Urothelium cell line (cell line): ENCODE measurements around the gene USP17L12.
"Not testable (repeated sequence)": the region's sequence is repeated elsewhere in the genome, so short reads cannot be mapped to it uniquely, and the experiment has no call there.

Experiments
- DNase-seq: peaks from one replicate; pipeline ENCODE4 v3.0.0; 2011; ENCODE audit warnings: low spot score, mixed read lengths
- FAIRE-seq: peaks from 2 replicates; lab custom pipeline; 2011; peaks lifted over from hg19 to GRCh38; lab: Jason Lieb, UNC

Gene USP17L12, protein sequence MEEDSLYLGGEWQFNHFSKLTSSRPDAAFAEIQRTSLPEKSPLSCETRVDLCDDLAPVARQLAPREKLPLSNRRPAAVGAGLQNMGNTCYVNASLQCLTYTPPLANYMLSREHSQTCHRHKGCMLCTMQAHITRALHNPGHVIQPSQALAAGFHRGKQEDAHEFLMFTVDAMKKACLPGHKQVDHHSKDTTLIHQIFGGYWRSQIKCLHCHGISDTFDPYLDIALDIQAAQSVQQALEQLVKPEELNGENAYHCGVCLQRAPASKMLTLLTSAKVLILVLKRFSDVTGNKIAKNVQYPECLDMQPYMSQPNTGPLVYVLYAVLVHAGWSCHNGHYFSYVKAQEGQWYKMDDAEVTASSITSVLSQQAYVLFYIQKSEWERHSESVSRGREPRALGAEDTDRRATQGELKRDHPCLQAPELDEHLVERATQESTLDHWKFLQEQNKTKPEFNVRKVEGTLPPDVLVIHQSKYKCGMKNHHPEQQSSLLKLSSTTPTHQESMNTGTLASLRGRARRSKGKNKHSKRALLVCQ

DNA sequence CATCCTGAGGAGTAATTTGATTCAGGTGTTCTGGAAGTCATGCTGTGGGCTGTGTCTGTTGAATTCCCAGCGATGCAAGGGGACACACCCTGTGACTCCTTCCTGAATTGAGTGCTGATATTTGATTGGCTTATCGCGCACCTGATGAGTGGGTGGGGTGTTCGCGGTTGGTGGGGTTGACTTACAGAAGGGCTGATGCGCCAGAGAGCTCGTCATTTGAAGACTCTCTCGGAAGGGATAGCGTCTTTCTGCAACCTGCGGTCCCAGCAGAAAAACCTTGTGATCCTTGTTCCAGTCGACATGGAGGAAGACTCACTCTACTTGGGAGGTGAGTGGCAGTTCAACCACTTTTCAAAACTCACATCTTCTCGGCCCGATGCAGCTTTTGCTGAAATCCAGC lies at the start of gene USP17L12:
USP17L12 (plus strand) TSS at position 301 of the 400 bp plus-strand sequence; CDS start at position 301, 0 bp downstream.
- DNase-seq, FAIRE-seq: not testable (repeated sequence)

DNA sequence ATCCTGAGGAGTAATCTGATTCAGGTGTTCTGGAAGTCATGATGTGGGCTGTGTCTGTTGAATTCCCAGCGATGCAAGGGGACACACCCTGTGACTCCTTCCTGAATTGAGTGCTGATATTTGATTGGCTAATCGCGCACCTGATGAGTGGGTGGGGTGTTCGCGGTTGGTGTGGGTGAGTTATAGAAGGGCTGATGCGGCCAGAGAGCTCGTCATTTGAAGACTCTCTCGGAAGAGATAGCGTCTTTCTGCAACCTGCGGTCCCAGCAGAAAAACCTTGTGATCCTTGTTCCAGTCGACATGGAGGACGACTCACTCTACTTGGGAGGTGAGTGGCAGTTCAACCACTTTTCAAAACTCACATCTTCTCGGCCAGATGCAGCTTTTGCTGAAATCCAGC lies 9.6 kb upstream of the USP17L12 start, which contains the start of gene USP17L10:
USP17L10 (plus strand) TSS at position 301 of the 400 bp plus-strand sequence; CDS start at position 301, 0 bp downstream.
- not testable (repeated sequence) for DNase-seq, FAIRE-seq

DNA sequence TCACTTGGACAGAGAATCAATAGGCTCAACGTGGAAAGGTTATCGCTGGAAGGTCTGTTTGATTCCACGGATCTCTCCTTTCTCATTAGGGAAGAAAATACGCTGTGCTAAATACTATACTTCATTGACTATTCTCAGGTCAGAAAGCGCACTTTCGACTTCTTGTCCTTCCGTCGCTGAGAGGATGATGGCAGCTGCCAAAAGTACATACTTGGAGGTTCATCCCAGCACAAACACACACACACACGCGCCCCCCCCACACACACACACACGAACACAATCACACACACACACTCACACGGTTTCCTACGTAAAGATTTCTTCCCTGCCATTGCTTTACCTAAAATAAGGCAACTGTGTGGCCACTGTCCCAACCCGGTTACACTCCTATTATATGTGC lies 5.3 kb upstream of the USP17L12 start:
- DNase-seq, FAIRE-seq: not testable (repeated sequence)

DNA sequence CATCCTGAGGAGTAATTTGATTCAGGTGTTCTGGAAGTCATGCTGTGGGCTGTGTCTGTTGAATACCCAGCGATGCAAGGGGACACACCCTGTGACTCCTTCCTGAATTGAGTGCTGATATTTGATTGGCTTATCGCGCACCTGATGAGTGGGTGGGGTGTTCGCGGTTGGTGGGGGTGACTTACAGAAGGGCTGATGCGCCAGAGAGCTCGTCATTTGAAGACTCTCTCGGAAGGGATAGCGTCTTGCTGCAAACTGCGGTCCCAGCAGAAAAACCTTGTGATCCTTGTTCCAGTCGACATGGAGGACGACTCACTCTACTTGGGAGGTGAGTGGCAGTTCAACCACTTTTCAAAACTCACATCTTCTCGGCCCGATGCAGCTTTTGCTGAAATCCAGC lies 4.8 kb upstream of the USP17L12 start, which contains the start of gene USP17L11:
USP17L11 (plus strand) TSS at position 301 of the 400 bp plus-strand sequence; CDS start at position 301, 0 bp downstream.
- DNase-seq, FAIRE-seq: not testable (repeated sequence)

DNA sequence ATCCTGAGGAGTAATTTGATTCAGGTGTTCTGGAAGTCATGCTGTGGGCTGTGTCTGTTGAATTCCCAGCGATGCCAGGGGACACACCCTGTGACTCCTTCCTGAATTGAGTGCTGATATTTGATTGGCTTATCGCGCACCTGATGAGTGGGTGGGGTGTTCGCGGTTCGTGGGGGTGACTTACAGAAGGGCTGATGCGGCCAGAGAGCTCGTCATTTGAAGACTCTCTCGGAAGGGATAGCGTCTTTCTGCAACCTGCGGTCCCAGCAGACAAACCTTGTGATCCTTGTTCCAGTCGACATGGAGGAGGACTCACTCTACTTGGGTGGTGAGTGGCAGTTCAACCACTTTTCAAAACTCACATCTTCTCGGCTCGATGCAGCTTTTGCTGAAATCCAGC lies 4.6 kb downstream of the USP17L12 start, which contains the start of gene USP17L13:
USP17L13 (plus strand) TSS at position 301 of the 400 bp plus-strand sequence; CDS start at position 301, 0 bp downstream.
- not testable (repeated sequence) for DNase-seq, FAIRE-seq

DNA sequence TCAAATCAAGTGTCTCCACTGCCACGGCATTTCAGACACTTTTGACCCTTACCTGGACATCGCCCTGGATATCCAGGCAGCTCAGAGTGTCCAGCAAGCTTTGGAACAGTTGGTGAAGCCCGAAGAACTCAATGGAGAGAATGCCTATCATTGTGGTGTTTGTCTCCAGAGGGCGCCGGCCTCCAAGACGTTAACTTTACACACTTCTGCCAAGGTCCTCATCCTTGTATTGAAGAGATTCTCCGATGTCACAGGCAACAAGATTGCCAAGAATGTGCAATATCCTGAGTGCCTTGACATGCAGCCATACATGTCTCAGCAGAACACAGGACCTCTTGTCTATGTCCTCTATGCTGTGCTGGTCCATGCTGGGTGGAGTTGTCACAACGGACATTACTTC lies 10.3 kb downstream of the USP17L12 start:
- not testable (repeated sequence) for FAIRE-seq, DNase-seq

DNA sequence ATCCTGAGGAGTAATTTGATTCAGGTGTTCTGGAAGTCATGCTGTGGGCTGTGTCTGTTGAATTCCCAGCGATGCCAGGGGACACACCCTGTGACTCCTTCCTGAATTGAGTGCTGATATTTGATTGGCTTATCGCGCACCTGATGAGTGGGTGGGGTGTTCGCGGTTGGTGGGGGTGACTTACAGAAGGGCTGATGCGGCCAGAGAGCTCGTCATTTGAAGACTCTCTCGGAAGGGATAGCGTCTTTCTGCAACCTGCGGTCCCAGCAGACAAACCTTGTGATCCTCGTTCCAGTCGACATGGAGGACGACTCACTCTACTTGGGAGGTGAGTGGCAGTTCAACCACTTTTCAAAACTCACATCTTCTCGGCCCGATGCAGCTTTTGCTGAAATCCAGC lies 14.1 kb downstream of the USP17L12 start, which contains the start of gene USP17L15:
USP17L15 (plus strand) TSS at position 301 of the 400 bp plus-strand sequence; CDS start at position 301, 0 bp downstream.
- DNase-seq, FAIRE-seq: not testable (repeated sequence)

DNA sequence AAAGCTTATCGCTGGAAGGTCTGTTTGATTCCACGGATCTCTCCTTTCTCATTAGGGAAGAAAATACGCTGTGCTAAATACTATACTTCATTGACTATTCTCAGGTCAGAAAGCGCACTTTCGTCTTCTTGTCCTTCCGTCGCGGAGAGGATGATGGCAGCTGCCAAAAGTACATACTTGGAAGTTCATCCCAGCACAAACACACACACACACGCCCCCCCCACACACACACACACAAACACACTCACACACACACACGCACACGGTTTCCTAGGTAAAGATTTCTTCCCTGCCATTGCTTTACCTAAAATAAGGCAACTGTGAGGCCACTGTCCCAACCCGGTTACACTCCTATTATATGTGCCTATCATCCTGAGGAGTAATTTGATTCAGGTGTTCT lies 18.5 kb downstream of the USP17L12 start:
- FAIRE-seq, DNase-seq: not testable (repeated sequence)

DNA sequence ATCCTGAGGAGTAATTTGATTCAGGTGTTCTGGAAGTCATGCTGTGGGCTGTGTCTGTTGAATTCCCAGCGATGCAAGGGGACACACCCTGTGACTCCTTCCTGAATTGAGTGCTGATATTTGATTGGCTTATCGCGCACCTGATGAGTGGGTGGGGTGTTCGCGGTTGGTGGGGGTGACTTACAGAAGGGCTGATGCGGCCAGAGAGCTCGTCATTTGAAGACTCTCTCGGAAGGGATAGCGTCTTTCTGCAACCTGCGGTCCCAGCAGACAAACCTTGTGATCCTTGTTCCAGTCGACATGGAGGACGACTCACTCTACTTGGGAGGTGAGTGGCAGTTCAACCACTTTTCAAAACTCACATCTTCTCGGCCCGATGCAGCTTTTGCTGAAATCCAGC lies 23.6 kb downstream of the USP17L12 start, which contains the start of gene USP17L17:
USP17L17 (plus strand) TSS at position 301 of the 400 bp plus-strand sequence; CDS start at position 301, 0 bp downstream.
- not testable (repeated sequence) for DNase-seq, FAIRE-seq

DNA sequence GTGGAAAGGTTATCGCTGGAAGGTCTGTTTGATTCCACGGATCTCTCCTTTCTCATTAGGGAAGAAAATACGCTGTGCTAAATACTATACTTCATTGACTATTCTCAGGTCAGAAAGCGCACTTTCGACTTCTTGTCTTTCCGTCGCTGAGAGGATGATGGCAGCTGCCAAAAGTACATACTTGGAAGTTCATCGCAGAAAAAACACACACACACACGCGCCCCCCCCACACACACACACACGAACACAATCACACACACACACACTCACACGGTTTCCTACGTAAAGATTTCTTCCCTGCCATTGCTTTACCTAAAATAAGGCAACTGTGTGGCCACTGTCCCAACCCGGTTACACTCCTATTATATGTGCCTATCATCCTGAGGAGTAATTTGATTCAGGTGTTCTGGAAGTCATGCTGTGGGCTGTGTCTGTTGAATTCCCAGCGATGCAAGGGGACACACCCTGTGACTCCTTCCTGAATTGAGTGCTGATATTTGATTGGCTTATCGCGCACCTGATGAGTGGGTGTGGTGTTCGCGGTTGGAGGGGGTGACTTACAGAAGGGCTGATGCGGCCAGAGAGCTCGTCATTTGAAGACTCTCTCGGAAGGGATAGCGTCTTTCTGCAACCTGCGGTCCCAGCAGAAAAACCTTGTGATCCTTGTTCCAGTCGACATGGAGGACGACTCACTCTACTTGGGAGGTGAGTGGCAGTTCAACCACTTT lies 28.2 kb downstream of the USP17L12 start, which contains the start of gene USP17L18:
USP17L18 (plus strand) TSS at position 678 of the 728 bp plus-strand sequence; CDS start at position 678, 0 bp downstream.
- not testable (repeated sequence) for FAIRE-seq, DNase-seq

DNA sequence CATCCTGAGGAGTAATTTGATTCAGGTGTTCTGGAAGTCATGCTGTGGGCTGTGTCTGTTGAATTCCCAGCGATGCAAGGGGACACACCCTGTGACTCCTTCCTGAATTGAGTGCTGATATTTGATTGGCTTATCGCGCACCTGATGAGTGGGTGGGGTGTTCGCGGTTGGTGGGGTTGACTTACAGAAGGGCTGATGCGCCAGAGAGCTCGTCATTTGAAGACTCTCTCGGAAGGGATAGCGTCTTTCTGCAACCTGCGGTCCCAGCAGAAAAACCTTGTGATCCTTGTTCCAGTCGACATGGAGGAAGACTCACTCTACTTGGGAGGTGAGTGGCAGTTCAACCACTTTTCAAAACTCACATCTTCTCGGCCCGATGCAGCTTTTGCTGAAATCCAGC lies 33.1 kb downstream of the USP17L12 start, which contains the start of gene USP17L19:
USP17L19 (plus strand) TSS at position 301 of the 400 bp plus-strand sequence; CDS start at position 301, 0 bp downstream.
- not testable (repeated sequence) for FAIRE-seq, DNase-seq

DNA sequence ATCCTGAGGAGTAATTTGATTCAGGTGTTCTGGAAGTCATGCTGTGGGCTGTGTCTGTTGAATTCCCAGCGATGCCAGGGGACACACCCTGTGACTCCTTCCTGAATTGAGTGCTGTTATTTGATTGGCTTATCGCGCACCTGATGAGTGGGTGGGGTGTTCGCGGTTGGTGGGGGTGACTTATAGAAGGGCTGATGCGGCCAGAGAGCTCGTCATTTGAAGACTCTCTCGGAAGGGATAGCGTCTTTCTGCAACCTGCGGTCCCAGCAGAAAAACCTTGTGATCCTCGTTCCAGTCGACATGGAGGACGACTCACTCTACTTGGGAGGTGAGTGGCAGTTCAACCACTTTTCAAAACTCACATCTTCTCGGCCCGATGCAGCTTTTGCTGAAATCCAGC lies 37.9 kb downstream of the USP17L12 start, which contains the start of gene USP17L20:
USP17L20 (plus strand) TSS at position 301 of the 400 bp plus-strand sequence; CDS start at position 301, 0 bp downstream.
- not testable (repeated sequence) for FAIRE-seq, DNase-seq

DNA sequence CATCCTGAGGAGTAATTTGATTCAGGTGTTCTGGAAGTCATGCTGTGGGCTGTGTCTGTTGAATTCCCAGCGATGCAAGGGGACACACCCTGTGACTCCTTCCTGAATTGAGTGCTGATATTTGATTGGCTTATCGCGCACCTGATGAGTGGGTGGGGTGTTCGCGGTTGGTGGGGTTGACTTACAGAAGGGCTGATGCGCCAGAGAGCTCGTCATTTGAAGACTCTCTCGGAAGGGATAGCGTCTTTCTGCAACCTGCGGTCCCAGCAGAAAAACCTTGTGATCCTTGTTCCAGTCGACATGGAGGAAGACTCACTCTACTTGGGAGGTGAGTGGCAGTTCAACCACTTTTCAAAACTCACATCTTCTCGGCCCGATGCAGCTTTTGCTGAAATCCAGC lies 42.6 kb downstream of the USP17L12 start, which contains the start of gene USP17L21:
USP17L21 (plus strand) TSS at position 301 of the 400 bp plus-strand sequence; CDS start at position 301, 0 bp downstream.
- not testable (repeated sequence) for FAIRE-seq, DNase-seq

DNA sequence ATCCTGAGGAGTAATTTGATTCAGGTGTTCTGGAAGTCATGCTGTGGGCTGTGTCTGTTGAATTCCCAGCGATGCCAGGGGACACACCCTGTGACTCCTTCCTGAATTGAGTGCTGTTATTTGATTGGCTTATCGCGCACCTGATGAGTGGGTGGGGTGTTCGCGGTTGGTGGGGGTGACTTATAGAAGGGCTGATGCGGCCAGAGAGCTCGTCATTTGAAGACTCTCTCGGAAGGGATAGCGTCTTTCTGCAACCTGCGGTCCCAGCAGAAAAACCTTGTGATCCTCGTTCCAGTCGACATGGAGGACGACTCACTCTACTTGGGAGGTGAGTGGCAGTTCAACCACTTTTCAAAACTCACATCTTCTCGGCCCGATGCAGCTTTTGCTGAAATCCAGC lies 47.4 kb downstream of the USP17L12 start, which contains the start of gene USP17L22:
USP17L22 (plus strand) TSS at position 301 of the 400 bp plus-strand sequence; CDS start at position 301, 0 bp downstream.
- FAIRE-seq, DNase-seq: not testable (repeated sequence)
